PFSK-1 (cell line): ENCODE measurements around the gene F2RL3.

ENCODE experiments used
- POLR2AphosphoS5 ChIP-seq: IDR thresholded peaks from 2 replicates; pipeline ENCODE4 v1.6.1; 2012; ENCODE audit warnings: low read depth, mild to moderate bottlenecking, control low read depth, low read length, moderate library complexity
- REST ChIP-seq, 2 experiments: IDR thresholded peaks; 2 replicates each; pipeline versions ENCODE4 v1.6.1 to v1.8.0; 2011 to 2012; ENCODE audit warnings: low read depth in 2 of 2, low read length in 2 of 2, control low read depth in 1 of 2, inconsistent platforms in 1 of 2, mild to moderate bottlenecking in 1 of 2, moderate library complexity in 1 of 2; ENCODE audit not compliant: insufficient read depth in 1 of 2
- SIN3A ChIP-seq: IDR thresholded peaks from 2 replicates; pipeline ENCODE4 v1.6.1; 2012; ENCODE audit warnings: mild to moderate bottlenecking, low read length, moderate library complexity, borderline replicate concordance; ENCODE audit not compliant: insufficient read depth
- TAF1 ChIP-seq: IDR thresholded peaks from 2 replicates; pipeline ENCODE4 v1.6.1; 2012; ENCODE audit warnings: low read length, control low read depth, borderline replicate concordance; ENCODE audit not compliant: insufficient read depth

DNA sequence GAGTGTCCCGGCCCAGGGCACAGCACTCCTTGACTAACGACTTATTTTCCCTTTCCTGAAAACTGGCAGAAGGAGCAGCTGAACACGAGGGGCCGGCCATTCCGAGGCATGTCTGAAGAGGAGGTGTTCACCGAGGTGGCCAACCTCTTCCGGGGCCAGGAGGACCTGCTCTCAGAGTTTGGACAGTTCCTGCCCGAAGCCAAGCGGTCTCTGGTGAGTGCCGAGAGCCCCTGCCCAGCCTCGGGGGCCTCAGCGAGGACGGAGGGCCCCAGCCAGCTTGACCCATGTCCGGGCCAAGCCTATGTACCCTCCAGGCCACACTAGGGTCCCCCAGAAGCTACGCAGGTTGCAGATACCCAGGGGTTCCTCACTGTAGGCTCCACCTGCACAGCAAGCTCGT is 41.9 kb upstream of the F2RL3 start:
- TF ChIP-seq REST (IDR thresholded peaks at IDR 0.05; ENCODE audit: insufficient read depth in 1 of 2, low read depth in 2 of 2, low read length in 2 of 2) (no peak), TAF1 (no peak), POLR2AphosphoS5 (no peak), SIN3A (no peak)
